Endothelial cell of umbilical vein (primary cell): ENCODE measurements around the gene TUBD1. TPM values are rescaled to one million over a fixed set of nuclear protein-coding genes. Genes with fewer than 3 reads are reported as not detected.

ENCODE experiments used
- BruUV-seq: library from RNA; stranded (reverse); fragments of 400-500 nt; replicated peaks from 2 replicates; lab custom pipeline; 2021; lab: Mats Ljungman, UMichigan
- CTCF ChIA-PET: fragments of 300-600, 350-600 bp; sonication (Branson Sonifier 250); formaldehyde crosslinking; loops from one replicate; lab custom pipeline; 2021; ENCODE audit warnings: antibody characterized with exemption, inconsistent platforms; lab: Charles Lee
- POLR2A ChIA-PET: fragments of 300-600, 350-600 bp; sonication (Branson Sonifier 250); formaldehyde crosslinking; loops from one replicate; lab custom pipeline; 2021; ENCODE audit warnings: antibody characterized with exemption, inconsistent platforms; lab: Charles Lee
- DNase-seq: peaks from one replicate; pipeline ENCODE4 v3.0.0-alpha.2; 2011; ENCODE audit warnings: low read depth, low spot score
- FAIRE-seq: peaks from 2 replicates; lab custom pipeline; 2011; peaks lifted over from hg19 to GRCh38; lab: Jason Lieb, UNC
- H2AFZ ChIP-seq: 2 replicates; pipeline ENCODE4 v1.6.0; 2012; ENCODE audit warnings: low read depth, low read length, control low read depth, inconsistent platforms
- H3K27ac ChIP-seq: 2 replicates; pipeline ENCODE4 v1.5.1; 2011; ENCODE audit warnings: low read depth, mild to moderate bottlenecking, control low read depth, low read length, moderate library complexity; ENCODE audit not compliant: insufficient read depth
- H3K27me3 ChIP-seq, 2 experiments: 2 replicates each; pipeline versions ENCODE4 v1.6.0 to v1.6.1; 2011; ENCODE audit warnings: low read length in 2 of 2, mixed read lengths in 1 of 2; ENCODE audit not compliant: control insufficient read depth in 2 of 2, insufficient read depth in 2 of 2
- H3K36me3 ChIP-seq, 2 experiments: 2 replicates in 1 of 2; 3 replicates in 1 of 2; pipeline ENCODE4 v1.5.1; 2011; ENCODE audit warnings: low read length in 2 of 2, mild to moderate bottlenecking in 1 of 2, moderate library complexity in 1 of 2; ENCODE audit not compliant: control insufficient read depth in 2 of 2, insufficient read depth in 2 of 2; ENCODE audit errors: extremely low read depth in 1 of 2
- H3K4me1 ChIP-seq: 3 replicates; pipeline ENCODE4 v1.5.1; 2011; ENCODE audit warnings: mild to moderate bottlenecking, low read length; ENCODE audit not compliant: control insufficient read depth, insufficient read depth; ENCODE audit errors: extremely low read depth
- H3K4me2 ChIP-seq: 2 replicates; pipeline ENCODE4 v1.6.1; 2011; ENCODE audit warnings: low read length, control low read depth, mixed read lengths; ENCODE audit not compliant: insufficient read depth
- H3K4me3 ChIP-seq, 3 experiments: fragments of 200-600 bp in 1 of 3; sonication (generic), shearing (Covaris generic) in 1 of 3; replicated peaks in 1 of 3; 2 replicates each; pipeline ENCODE4 v1.5.1; 2011 to 2016; ENCODE audit warnings: control low read depth in 3 of 3, low read length in 3 of 3, mild to moderate bottlenecking in 2 of 3, inconsistent platforms in 1 of 3, low read depth in 1 of 3, moderate library complexity in 1 of 3; ENCODE audit not compliant: insufficient read depth in 1 of 3
- H3K79me2 ChIP-seq: 2 replicates; pipeline ENCODE4 v1.6.0; 2012; ENCODE audit warnings: low read length, inconsistent platforms; ENCODE audit not compliant: control insufficient read depth, insufficient read depth
- H3K9ac ChIP-seq: replicated peaks from 2 replicates; pipeline ENCODE3; 2011; ENCODE audit warnings: low read length, control low read depth; ENCODE audit not compliant: insufficient read depth; ENCODE audit errors: extremely low read depth
- H3K9me1 ChIP-seq: replicated peaks from 3 replicates; pipeline ENCODE4 v1.6.0; 2011; ENCODE audit warnings: mild to moderate bottlenecking, low read length; ENCODE audit not compliant: control insufficient read depth, insufficient read depth; ENCODE audit errors: extremely low read depth
- H3K9me3 ChIP-seq: replicated peaks from 2 replicates; pipeline ENCODE4 v1.5.1; 2012; ENCODE audit warnings: low read length, inconsistent platforms; ENCODE audit not compliant: control insufficient read depth, insufficient read depth
- H4K20me1 ChIP-seq: replicated peaks from 2 replicates; pipeline ENCODE3; 2011; ENCODE audit warnings: mild to moderate bottlenecking, low read length; ENCODE audit not compliant: control insufficient read depth, insufficient read depth; ENCODE audit errors: extremely low read depth
- EZH2 ChIP-seq: IDR thresholded peaks from 2 replicates; pipeline ENCODE4 v1.6.1; 2012; ENCODE audit warnings: borderline replicate concordance, low read depth, mild to moderate bottlenecking, moderate library complexity, low read length, inconsistent platforms; ENCODE audit not compliant: severe bottlenecking
- FOS ChIP-seq: IDR thresholded peaks from 2 replicates; pipeline ENCODE4 v1.6.1; 2011; ENCODE audit warnings: mild to moderate bottlenecking, low read length, moderate library complexity, borderline replicate concordance; ENCODE audit not compliant: insufficient read depth
- GATA2 ChIP-seq: IDR thresholded peaks from 2 replicates; pipeline ENCODE4 v1.7.0; 2011; ENCODE audit warnings: low read depth, mild to moderate bottlenecking, moderate library complexity, mixed read lengths, low read length; ENCODE audit not compliant: insufficient read length, insufficient read depth
- JUN ChIP-seq: IDR thresholded peaks from 2 replicates; pipeline ENCODE4 v1.6.1; 2011; ENCODE audit warnings: borderline replicate concordance, low read depth; ENCODE audit not compliant: insufficient read length, insufficient read depth
- MYC ChIP-seq: IDR thresholded peaks from one replicate; pipeline ENCODE4 v1.6.1; 2011; ENCODE audit warnings: mild to moderate bottlenecking, low read depth, low read length
- POLR2A ChIP-seq: IDR thresholded peaks from 2 replicates; pipeline ENCODE4 v1.6.1; 2012; ENCODE audit warnings: low read depth, mild to moderate bottlenecking, control low read depth, low read length
- POLR2AphosphoS5 ChIP-seq: IDR thresholded peaks from 2 replicates; pipeline ENCODE4 v1.6.1; 2012; ENCODE audit warnings: low read depth, mild to moderate bottlenecking, control low read depth, low read length, moderate library complexity; ENCODE audit not compliant: insufficient read depth
- dilution Hi-C: fragments of 300-500 bp; cut with MboI; formaldehyde crosslinking; loops from one replicate; pipeline ENCODE4 v1.15.0; 2019; ENCODE audit warnings: low sequenced_read_pairs; ENCODE audit not compliant: extremely low pct_ligation_motif_present
- intact Hi-C: fragments of 100-400 bp; cut with micrococcal nuclease; formaldehyde crosslinking; loops from one replicate; pipeline ENCODE4 v1.10.0; 2022
- polyA plus RNA-seq, 4 experiments: library from polyadenylated mRNA; depleted of rRNA in 3 of 4; stranded (reverse) in 3 of 4; unstranded in 1 of 4; fragments of >200 nt; gene quantifications; 2 replicates each; pipeline versions ENCODE4 v1.2.1 to v1.2.3, GENCODE V29; 2011 to 2012; ENCODE audit warnings: missing spikeins in 1 of 4
- total RNA-seq: library from RNA; stranded (reverse); gene quantifications from 2 replicates; pipeline ENCODE4 v1.2.3, GENCODE V29; 2021
- TF ChIP-seq, protein P1 (sequence below): IDR thresholded peaks from 2 replicates; pipeline ENCODE4 v1.6.1; 2011; ENCODE audit not compliant: insufficient read depth, insufficient read length
- TF ChIP-seq, protein P2 (sequence below), 2 donors: IDR thresholded peaks; 1 replicate in 1 of 2; 2 replicates in 1 of 2; pipeline ENCODE4 v1.5.1; 2011; ENCODE audit warnings: low read length in 2 of 2, mild to moderate bottlenecking in 2 of 2, moderate library complexity in 2 of 2, control low read depth in 1 of 2, inconsistent platforms in 1 of 2, low read depth in 1 of 2; ENCODE audit not compliant: insufficient read depth in 1 of 2; ENCODE audit errors: extremely low read depth in 1 of 2

The TUBD1 gene
- total and polyA plus RNA-seq, 2 donors (not counting 3 experiments of a cell fraction or from before 2014, with no cell fraction given) = 4.9 to 11.3 TPM

DNA sequence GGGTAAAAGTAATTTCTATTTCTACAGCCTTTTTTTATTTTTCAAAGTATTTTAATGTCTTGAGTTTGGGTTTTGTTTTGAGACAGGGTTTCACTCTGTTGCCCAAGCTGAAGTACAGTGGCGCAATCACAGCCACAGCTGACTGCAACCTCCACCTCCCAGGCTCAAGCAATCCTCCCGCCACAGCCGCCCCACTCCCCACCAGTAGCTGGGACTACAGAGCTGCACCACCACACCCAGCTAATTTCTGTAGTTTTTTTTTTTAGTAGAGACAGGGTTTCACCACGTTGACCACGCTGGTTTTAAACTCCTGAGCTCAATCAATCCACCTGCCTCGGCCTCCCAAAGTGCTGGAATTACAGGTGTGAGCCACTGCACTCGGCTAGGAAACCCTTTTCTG, 44.0 kb downstream of the TUBD1 start:
- intact Hi-C loops = no loop called here
- H3K9me3 ChIP-seq = no peaks in the 10 kb centered on the region
- ChIA-PET POLR2A (no interaction called here), CTCF (interaction anchor here (5.7 to 6.4 kb wide), 2 partner anchors 11 to 95 kb away, joined by 55 read pairs; no protein-coding TSS in a partner anchor)
- no peak overlapping the region for H3K4me2 ChIP-seq
- no peak overlapping the region for H3K9ac ChIP-seq
- BruUV-seq = no TSS peak
- DNase-seq = no peak
- H3K79me2 ChIP-seq = no peaks in the 10 kb centered on the region
- H2AFZ ChIP-seq = no peak overlapping the region
- H3K27ac ChIP-seq = no peak overlapping the region
- no peaks in the 10 kb centered on the region for H3K27me3 ChIP-seq
- dilution Hi-C loops = no loop called here
- H3K36me3 ChIP-seq = no peaks in the 10 kb centered on the region
- H3K4me1 ChIP-seq = peaks cover 21% of the 10 kb centered on the region
- FAIRE-seq = no peak
- H3K4me3 ChIP-seq = no peak overlapping the region
- TF ChIP-seq JUN (no peak), FOS (no peak), EZH2 (no peak), POLR2AphosphoS5 (no peak), POLR2A (no peak), MYC (no peak), GATA2 (no peak)
- TF ChIP-seq, protein P1, sequence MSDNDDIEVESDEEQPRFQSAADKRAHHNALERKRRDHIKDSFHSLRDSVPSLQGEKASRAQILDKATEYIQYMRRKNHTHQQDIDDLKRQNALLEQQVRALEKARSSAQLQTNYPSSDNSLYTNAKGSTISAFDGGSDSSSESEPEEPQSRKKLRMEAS = no peak
- TF ChIP-seq, protein P2, sequence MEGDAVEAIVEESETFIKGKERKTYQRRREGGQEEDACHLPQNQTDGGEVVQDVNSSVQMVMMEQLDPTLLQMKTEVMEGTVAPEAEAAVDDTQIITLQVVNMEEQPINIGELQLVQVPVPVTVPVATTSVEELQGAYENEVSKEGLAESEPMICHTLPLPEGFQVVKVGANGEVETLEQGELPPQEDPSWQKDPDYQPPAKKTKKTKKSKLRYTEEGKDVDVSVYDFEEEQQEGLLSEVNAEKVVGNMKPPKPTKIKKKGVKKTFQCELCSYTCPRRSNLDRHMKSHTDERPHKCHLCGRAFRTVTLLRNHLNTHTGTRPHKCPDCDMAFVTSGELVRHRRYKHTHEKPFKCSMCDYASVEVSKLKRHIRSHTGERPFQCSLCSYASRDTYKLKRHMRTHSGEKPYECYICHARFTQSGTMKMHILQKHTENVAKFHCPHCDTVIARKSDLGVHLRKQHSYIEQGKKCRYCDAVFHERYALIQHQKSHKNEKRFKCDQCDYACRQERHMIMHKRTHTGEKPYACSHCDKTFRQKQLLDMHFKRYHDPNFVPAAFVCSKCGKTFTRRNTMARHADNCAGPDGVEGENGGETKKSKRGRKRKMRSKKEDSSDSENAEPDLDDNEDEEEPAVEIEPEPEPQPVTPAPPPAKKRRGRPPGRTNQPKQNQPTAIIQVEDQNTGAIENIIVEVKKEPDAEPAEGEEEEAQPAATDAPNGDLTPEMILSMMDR (IDR thresholded peaks at IDR 0.05; ENCODE audit: extremely low read depth in 1 of 2, insufficient read depth in 1 of 2, low read depth in 1 of 2, low read length in 2 of 2) = no peak
- H3K9me1 ChIP-seq = no peaks in the 10 kb centered on the region
- H4K20me1 ChIP-seq = no peaks in the 10 kb centered on the region
